Gastrocnemius medialis (tissue), 4 donors: ENCODE results near the gene ZFP92. TPM values are rescaled to one million over a fixed set of nuclear protein-coding genes. Genes with fewer than 3 reads are reported as not detected.

Source experiments
- ATAC-seq, 2 donors: fragments of 150-250 bp; one replicate each; pipeline ENCODE4 v1.9.1; 2016
- DNase-seq, 2 donors: peaks; one replicate each; pipeline ENCODE4 v3.0.0-alpha.2; 2019
- H3K27ac ChIP-seq, 4 donors: fragments of 200-600 bp; sonication (generic); 1 replicate in 1 of 4; 2 replicates in 3 of 4; pipeline ENCODE4 v1.5.1; 2016 to 2018; ENCODE audit warnings: mild to moderate bottlenecking in 2 of 4, moderate library complexity in 1 of 4
- H3K27me3 ChIP-seq, 3 donors: fragments of 200-600 bp; sonication (generic) in 2 of 3; 1 replicate in 1 of 3; 2 replicates in 2 of 3; pipeline versions ENCODE4 v1.5.1 to v1.6.0; 2016 to 2019; ENCODE audit warnings: mild to moderate bottlenecking in 1 of 3, moderate library complexity in 1 of 3
- H3K36me3 ChIP-seq, 2 donors: fragments of 200-600 bp; sonication (generic) in 1 of 2; one replicate each; pipeline ENCODE4 v1.5.1; 2017 to 2018
- H3K4me1 ChIP-seq, 2 donors: fragments of 200-600 bp; sonication (generic) in 1 of 2; one replicate each; pipeline ENCODE4 v1.5.1; 2016 to 2017; ENCODE audit warnings: mild to moderate bottlenecking in 2 of 2
- H3K4me3 ChIP-seq, 4 donors: fragments of 200-600 bp; sonication (generic) in 3 of 4; 1 replicate in 1 of 4; 2 replicates in 3 of 4; pipeline ENCODE4 v1.5.1; 2016 to 2019; ENCODE audit warnings: mild to moderate bottlenecking in 2 of 4
- H3K9me3 ChIP-seq, 3 donors: fragments of 200-600 bp; sonication (generic) in 2 of 3; 1 replicate in 1 of 3; 2 replicates in 2 of 3; pipeline ENCODE4 v1.5.1; 2016 to 2019
- POLR2A ChIP-seq, 2 donors: fragments of 450-650 bp; IDR thresholded peaks; one replicate each; pipeline ENCODE4 v1.6.1; 2017; ENCODE audit warnings: antibody characterized with exemption in 2 of 2, mild to moderate bottlenecking in 2 of 2, moderate library complexity in 2 of 2
- in situ Hi-C, 4 donors: fragments of 200-750 bp; cut with MboI; loops; one replicate each; pipeline versions ENCODE4 v1.15.0 to v1.8.0; 2017; ENCODE audit warnings: low sequenced_read_pairs in 4 of 4
- intact Hi-C: fragments of 100-400 bp; cut with DNase I; formaldehyde crosslinking; loops from one replicate; pipeline ENCODE4 v1.15.1; 2023; ENCODE audit warnings: low total_unique reads
- total RNA-seq, 4 donors: library from RNA; depleted of rRNA; stranded (reverse); fragments of >200 nt; gene quantifications; one replicate each; pipeline versions ENCODE4 v1.1.0 to v1.2.3, GENCODE V29; 2016
- TF ChIP-seq, protein P1 (sequence below), 5 experiments: fragments of 450-650 bp in 3 of 5; fragments of 200-600 bp in 2 of 5; sonication (generic) in 2 of 5; IDR thresholded peaks in 4 of 5; conservative IDR thresholded peaks in 1 of 5; 1 replicate in 4 of 5; 2 replicates in 1 of 5; pipeline ENCODE4 v1.5.1; 2016 to 2019; ENCODE audit warnings: antibody characterized with exemption in 5 of 5, mild to moderate bottlenecking in 3 of 5, moderate library complexity in 3 of 5

Gene ZFP92
- total RNA-seq, 4 donors from 2014 or later = 0.05 to 0.55 (median 0.37) TPM

DNA sequence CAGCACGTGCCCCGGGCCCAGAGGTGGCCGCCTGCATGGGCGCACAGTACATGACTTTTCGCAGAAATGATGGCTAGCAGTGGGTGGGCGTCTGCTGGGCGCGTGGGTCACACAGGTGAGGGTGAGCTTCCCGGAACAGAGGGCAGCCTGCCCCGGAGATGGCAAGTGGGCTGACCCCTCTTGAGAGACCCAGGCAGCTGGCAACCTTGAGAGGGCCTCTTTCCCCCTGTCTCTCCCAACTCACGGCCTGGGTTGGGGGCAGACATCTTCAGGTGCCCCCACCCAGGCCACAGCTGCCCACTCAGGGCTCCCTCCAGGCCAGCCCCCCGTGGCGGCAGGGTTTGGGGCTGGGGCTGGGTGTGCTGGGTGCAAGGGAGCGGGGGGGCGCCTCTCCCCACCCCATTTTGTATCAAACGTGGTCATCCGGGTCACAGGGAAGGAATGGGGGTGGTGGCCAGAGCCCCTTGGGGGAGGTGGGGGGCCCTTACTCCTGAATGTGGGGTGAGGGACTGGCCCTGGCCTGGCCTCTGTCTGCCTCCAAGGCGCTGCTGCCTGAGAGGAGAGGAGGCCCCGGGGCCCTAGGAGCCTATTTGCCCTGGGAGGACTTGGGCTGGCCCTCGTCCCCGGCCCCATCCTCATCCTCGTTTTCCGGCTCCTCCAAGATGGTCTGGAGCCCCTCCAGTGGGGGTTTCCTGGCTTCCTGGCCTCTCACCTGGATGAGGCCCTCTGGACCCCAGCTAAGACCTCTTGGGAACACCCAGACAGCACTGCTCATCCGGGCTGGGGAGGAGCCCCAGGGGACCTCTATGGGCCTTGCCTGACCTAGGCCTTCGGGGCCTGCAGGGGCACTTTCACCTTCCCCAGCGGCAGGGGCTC is 14.7 kb upstream of the ZFP92 start:
- Histone ChIP-seq H3K4me3 (no peak overlapping the region), H3K9me3 (no peaks in the 10 kb centered on the region), H3K27me3 (no peaks in the 10 kb centered on the region), H3K36me3 (no peaks in the 10 kb centered on the region), H3K4me1 (no peaks in the 10 kb centered on the region), H3K27ac (no peak overlapping the region)
- in situ Hi-C loops = no loop called here
- ATAC-seq (no peak), DNase-seq (no peak)
- TF ChIP-seq POLR2A (IDR thresholded peaks at IDR 0.05) = no peak
- TF ChIP-seq, protein P1, sequence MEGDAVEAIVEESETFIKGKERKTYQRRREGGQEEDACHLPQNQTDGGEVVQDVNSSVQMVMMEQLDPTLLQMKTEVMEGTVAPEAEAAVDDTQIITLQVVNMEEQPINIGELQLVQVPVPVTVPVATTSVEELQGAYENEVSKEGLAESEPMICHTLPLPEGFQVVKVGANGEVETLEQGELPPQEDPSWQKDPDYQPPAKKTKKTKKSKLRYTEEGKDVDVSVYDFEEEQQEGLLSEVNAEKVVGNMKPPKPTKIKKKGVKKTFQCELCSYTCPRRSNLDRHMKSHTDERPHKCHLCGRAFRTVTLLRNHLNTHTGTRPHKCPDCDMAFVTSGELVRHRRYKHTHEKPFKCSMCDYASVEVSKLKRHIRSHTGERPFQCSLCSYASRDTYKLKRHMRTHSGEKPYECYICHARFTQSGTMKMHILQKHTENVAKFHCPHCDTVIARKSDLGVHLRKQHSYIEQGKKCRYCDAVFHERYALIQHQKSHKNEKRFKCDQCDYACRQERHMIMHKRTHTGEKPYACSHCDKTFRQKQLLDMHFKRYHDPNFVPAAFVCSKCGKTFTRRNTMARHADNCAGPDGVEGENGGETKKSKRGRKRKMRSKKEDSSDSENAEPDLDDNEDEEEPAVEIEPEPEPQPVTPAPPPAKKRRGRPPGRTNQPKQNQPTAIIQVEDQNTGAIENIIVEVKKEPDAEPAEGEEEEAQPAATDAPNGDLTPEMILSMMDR (IDR thresholded peaks at IDR 0.05 in 4 of 5, conservative IDR thresholded peaks at IDR 0.05 in 1 of 5) = no peak
- intact Hi-C loops = no loop called here

DNA sequence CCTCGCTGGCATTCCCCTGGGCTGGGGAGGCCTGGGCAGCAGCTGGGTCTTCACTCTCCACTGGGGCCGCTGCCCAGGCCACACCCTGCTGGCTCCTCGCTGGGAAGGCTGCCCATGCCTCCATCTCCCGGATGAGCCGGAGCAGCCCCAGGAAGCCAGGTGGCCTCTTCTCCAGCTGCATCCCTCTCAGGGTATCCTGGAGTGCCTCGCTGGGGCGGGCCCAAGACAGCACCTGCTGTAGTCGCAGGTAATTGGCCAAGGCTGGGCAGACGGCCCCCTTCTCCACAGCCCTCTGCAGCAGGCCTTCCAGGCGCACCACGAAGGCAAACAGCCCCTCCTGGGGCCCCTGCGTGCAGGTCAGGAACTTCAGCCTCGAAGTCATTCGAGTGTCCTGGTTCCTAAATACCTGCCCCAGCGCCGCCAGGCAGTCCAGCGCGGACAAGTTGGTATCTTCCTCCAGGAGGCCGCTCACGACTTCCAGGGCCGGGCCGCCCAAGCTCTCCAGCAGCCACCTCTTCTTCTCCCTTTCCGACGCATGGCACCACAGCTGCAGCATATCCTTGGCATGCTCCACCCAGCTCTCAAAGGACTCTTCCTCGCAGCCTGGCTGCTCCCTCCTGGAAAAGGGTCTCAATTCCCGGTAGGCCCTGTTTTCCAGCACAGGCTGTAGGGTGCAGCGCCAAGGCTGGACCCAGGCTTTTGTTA is 13.9 kb upstream of the ZFP92 start:
- no peaks in the 10 kb centered on the region for H3K9me3 ChIP-seq
- DNase-seq (no peak), ATAC-seq (no peak)
- H3K27me3 ChIP-seq = no peaks in the 10 kb centered on the region
- in situ Hi-C loops = no loop called here
- TF ChIP-seq, protein P1 (IDR thresholded peaks at IDR 0.05 in 4 of 5, conservative IDR thresholded peaks at IDR 0.05 in 1 of 5) = no peak
- no peak for TF ChIP-seq POLR2A (IDR thresholded peaks at IDR 0.05)
- no peaks in the 10 kb centered on the region for H3K4me1 ChIP-seq
- H3K27ac ChIP-seq = no peak overlapping the region
- intact Hi-C loops = no loop called here
- no peak overlapping the region for H3K4me3 ChIP-seq
- no peaks in the 10 kb centered on the region for H3K36me3 ChIP-seq

DNA sequence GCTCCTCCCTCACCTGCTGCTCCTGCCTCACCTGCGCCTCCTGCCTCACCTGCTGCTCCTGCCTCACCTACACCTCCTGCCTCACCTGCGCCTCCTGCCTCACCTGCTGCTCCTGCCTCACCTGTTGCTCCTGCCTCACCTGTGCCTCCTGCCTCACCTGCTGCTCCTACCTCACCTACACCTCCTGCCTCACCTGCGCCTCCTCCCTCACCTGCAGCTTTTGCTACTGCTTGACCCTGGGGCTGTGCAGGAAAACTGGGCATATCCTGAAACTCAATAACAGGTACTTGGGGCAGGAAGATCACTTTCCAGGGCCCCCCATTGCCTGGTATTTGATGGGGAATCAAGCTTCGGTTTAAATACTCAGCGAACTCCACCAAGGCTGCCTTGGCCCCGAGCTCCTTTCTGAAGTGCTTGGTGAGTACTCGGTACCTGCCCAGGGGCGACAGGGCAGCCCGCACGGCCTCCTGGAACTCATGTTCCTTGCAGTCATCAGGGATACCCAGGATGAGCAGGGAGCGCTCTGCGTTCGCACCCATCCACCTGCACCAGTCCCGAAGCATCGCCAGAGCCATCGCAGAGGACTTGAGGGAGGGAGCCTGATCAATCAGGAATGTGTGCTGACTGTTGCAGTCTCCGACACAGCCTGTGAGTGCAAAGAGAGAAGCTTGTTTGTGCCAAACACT is 12.9 kb upstream of the ZFP92 start:
- DNase-seq (no peak), ATAC-seq (no peak)
- in situ Hi-C loops = no loop called here

More for the DNA sequence above, 12.9 kb upstream of the ZFP92 start:
- no peaks in the 10 kb centered on the region for H3K27me3 ChIP-seq
- H3K4me1 ChIP-seq = no peaks in the 10 kb centered on the region
- H3K36me3 ChIP-seq = no peaks in the 10 kb centered on the region
- TF ChIP-seq, protein P1 (IDR thresholded peaks at IDR 0.05 in 4 of 5, conservative IDR thresholded peaks at IDR 0.05 in 1 of 5) = no peak
- TF ChIP-seq POLR2A (IDR thresholded peaks at IDR 0.05) = no peak
- intact Hi-C loops = no loop called here
- H3K4me3 ChIP-seq = no peak overlapping the region
- H3K27ac ChIP-seq = no peak overlapping the region
- H3K9me3 ChIP-seq = no peaks in the 10 kb centered on the region
